Measurements from ENCODE around the gene AADAT. TPM values are rescaled to one million over a fixed set of nuclear protein-coding genes. Genes with fewer than 3 reads are reported as not detected.

Gene AADAT
- 10 to 100 TPM; 10.2 to 14.3 TPM for total RNA-seq
- polyA plus RNA-seq (ENCODE audit: insufficient read length in 2 of 2) = 10 to 100 TPM; 34.6 to 38.4 TPM
- long read RNA-seq, donor 1, partial matches to known transcripts = 5 of 9 reads
- long read RNA-seq, donor 1, other reads (novel, unspliced or antisense) = 0 of 9 reads
- long read RNA-seq, donor 2, partial matches to known transcripts = 0 of 3 reads
- long read RNA-seq, donor 2, other reads (novel, unspliced or antisense) = 0 of 3 reads
- long read RNA-seq, donor 3, partial matches to known transcripts = 0 of 4 reads
- long read RNA-seq, donor 3, other reads (novel, unspliced or antisense) = 0 of 4 reads
- long read RNA-seq, donor 4, partial matches to known transcripts = 0 of 1 reads
- long read RNA-seq, donor 4, other reads (novel, unspliced or antisense) = 0 of 1 reads

DNA sequence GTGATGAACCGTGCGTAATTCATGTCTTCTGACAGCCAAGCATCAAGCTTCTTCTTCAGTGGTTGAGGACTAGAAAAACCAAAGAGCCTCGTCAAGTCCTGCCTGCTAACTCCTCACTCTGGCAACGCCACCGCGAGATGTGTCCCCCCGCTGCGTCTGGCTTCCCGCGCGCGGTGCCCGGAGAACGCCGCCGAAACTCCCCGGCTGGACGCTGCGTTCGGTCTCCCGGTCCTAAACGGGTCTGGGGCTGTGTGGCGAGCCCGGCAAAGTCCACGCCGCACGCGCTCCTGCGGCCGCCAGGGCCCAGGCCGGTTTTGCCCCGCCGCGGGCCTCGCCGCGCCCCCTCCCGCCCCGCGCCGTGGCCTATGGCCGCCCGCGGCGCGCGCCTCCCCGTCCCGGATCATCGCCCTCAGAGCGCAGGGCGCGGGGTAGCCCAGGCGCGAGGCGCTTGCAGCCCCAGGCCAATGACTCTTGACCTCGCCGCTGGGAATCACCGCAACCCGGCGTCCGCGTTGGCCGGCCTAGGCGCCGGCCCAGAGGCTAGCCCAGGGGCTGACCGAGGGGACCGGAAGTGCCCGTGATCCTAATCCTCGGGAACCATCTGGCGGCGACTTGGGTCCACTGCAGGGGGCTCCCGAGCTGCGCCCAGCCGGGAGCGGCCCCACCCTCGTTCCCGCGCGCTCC is at the start of gene AADAT:
Gene AADAT (minus strand): TSS at position 289 of the 684 bp plus-strand sequence. CDS start 266 bp downstream, at position 23.
- under 1% methylated on average over 80 of the region's 80 CpGs for WGBS (ENCODE audit: insufficient coverage)
- Histone ChIP-seq H3K4me1 (ENCODE audit: control insufficient read depth, insufficient read depth, low read length) (peaks cover 13% of the 10 kb centered on the region), H3K36me3 (ENCODE audit: control insufficient read depth, insufficient read depth, low read length) (peaks cover 3% of the 10 kb centered on the region), H3K27ac (ENCODE audit: low read depth, low read length) (peak within 1 kb of the TSS; percentile 80), H3K9me3 (ENCODE audit: control insufficient read depth, insufficient read depth, low read length) (no peaks in the 10 kb centered on the region), H3K4me3 (ENCODE audit: low read depth, low read length) (peak within 1 kb of the TSS; percentile 63), H3K27me3 (ENCODE audit: control insufficient read depth, insufficient read depth, low read length) (no peaks in the 10 kb centered on the region)
- peak in 5 of 6 donors; percentile 40 to 93 (median 74) for DNase-seq (ENCODE audit: low read depth in 4 of 6, low spot score in 6 of 6)

DNA sequence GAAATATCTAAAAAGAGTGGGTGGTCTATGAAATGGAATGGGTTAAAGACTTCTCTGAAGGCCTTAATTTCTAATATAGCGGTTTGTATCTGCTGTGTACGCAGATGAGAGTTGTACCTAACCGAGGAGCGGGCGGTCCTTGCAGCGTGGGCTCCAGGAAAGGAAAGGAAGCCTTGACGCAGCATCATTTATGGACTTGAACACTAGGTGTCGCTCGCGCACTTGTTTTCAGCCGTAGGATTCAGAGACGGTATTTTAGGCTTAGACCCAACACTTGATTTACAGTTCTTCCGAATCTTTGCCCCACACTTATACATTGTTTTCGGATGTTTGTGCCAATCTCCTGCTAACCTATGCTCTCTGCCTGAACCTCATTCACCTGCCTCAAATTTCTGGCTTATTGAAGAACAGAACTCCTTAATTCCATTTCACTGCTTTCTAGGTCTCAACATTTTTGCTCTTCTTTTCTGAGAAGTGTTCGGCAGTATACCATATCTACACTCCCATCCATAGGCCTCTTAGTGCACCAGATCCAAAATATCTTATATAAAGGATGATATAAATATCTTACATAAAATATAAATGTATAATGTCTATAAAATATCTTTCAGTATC is 48.9 kb upstream of the AADAT start:
- H3K27me3 ChIP-seq (ENCODE audit: control insufficient read depth, insufficient read depth, low read length) = no peaks in the 10 kb centered on the region
- H3K4me3 ChIP-seq (ENCODE audit: low read depth, low read length) = no peak overlapping the region
- no peak overlapping the region for H3K27ac ChIP-seq (ENCODE audit: low read depth, low read length)
- H3K4me1 ChIP-seq (ENCODE audit: control insufficient read depth, insufficient read depth, low read length) = no peaks in the 10 kb centered on the region
- H3K9me3 ChIP-seq (ENCODE audit: control insufficient read depth, insufficient read depth, low read length) = no peaks in the 10 kb centered on the region
- 0% methylated on average over 13 of the region's 15 CpGs for WGBS (ENCODE audit: insufficient coverage)
- peak; percentile 73 to 96 (median 84) for DNase-seq (ENCODE audit: low read depth in 4 of 6, low spot score in 6 of 6)
- H3K36me3 ChIP-seq (ENCODE audit: control insufficient read depth, insufficient read depth, low read length) = no peaks in the 10 kb centered on the region

DNA sequence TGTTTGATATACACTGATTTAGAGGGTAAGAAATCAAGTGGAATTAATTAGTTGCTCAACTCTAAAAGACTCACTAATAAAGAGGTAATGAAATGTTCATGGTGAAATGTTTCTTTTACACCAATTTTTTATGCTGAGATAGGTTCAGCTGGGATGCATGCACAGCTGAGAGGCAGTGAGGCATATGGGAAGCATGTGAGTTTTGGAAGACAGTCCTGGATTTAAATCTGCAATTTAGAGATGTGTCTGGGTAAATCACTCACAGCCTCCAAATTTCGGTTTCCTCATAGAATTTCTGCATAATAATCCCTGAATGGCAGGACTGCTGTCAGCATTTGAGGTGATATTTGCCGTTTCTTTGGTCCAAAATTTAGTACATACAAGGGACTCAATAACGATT is 48.2 kb upstream of the AADAT start:
- no peak overlapping the region for H3K27ac ChIP-seq (ENCODE audit: low read depth, low read length)
- WGBS (ENCODE audit: insufficient coverage) = 80% methylated on average over 1 of the region's 3 CpGs
- peaks cover 4% of the 10 kb centered on the region for H3K9me3 ChIP-seq (ENCODE audit: control insufficient read depth, insufficient read depth, low read length)
- no peak overlapping the region for H3K4me3 ChIP-seq (ENCODE audit: low read depth, low read length)
- no peaks in the 10 kb centered on the region for H3K27me3 ChIP-seq (ENCODE audit: control insufficient read depth, insufficient read depth, low read length)
- DNase-seq (ENCODE audit: low read depth in 4 of 6, low spot score in 6 of 6) = peak in 2 of 6 donors; percentile 19 to 78
- H3K4me1 ChIP-seq (ENCODE audit: control insufficient read depth, insufficient read depth, low read length) = no peaks in the 10 kb centered on the region
- H3K36me3 ChIP-seq (ENCODE audit: control insufficient read depth, insufficient read depth, low read length) = no peaks in the 10 kb centered on the region

GRCh38 chr4:170137466-170137865 is 47.7 kb upstream of the AADAT start:
- DNase-seq (ENCODE audit: low read depth in 4 of 6, low spot score in 6 of 6) = no peak
- Histone ChIP-seq H3K27ac (ENCODE audit: low read depth, low read length) (no peak overlapping the region), H3K9me3 (ENCODE audit: control insufficient read depth, insufficient read depth, low read length) (peaks cover 8% of the 10 kb centered on the region), H3K4me1 (ENCODE audit: control insufficient read depth, insufficient read depth, low read length) (no peaks in the 10 kb centered on the region), H3K4me3 (ENCODE audit: low read depth, low read length) (no peak overlapping the region), H3K36me3 (ENCODE audit: control insufficient read depth, insufficient read depth, low read length) (no peaks in the 10 kb centered on the region), H3K27me3 (ENCODE audit: control insufficient read depth, insufficient read depth, low read length) (no peaks in the 10 kb centered on the region)
- 33% methylated on average over 2 of the region's 5 CpGs for WGBS (ENCODE audit: insufficient coverage)

- Histone ChIP-seq H3K4me1 (ENCODE audit: control insufficient read depth, insufficient read depth, low read length) (no peaks in the 10 kb centered on the region), H3K27ac (ENCODE audit: low read depth, low read length) (no peak overlapping the region), H3K4me3 (ENCODE audit: low read depth, low read length) (no peak overlapping the region), H3K9me3 (ENCODE audit: control insufficient read depth, insufficient read depth, low read length) (peaks cover 9% of the 10 kb centered on the region), H3K36me3 (ENCODE audit: control insufficient read depth, insufficient read depth, low read length) (no peaks in the 10 kb centered on the region), H3K27me3 (ENCODE audit: control insufficient read depth, insufficient read depth, low read length) (no peaks in the 10 kb centered on the region)
- DNase-seq (ENCODE audit: low read depth in 4 of 6, low spot score in 6 of 6) = no peak
- WGBS (ENCODE audit: insufficient coverage) = 80% methylated on average over 2 of the region's 2 CpGs
Measured at GRCh38 chr4:170134821-170135220, 45.1 kb upstream of the AADAT start.

DNA sequence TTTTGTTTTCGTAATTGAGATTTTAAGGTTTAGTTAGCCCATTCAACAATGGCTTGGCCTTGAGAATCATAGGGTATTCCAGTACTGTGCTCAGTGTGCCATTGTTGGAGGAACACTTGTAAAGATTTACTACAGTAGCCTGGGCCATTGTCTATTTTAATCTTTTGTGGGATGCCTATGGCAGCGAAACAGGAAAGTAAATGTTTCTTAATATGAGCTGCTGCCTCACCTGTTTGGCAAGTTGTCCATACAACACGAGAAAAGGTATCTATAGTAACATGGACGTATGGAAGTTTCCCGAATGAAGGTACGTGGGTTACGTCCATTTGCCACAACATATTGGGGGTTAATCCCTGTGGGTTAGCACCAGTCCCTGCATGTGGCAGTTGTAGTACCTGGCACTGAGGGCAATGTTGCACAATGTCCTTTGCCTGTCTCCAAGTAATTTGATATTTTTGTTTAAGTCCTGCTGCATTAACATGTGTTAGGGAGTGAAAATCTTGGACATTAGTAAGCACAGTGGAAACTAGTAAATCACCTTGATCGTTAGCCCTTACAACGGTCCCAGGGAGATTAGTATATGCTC is 38.6 kb upstream of the AADAT start:
- Histone ChIP-seq H3K9me3 (ENCODE audit: control insufficient read depth, insufficient read depth, low read length) (peaks cover 9% of the 10 kb centered on the region), H3K4me1 (ENCODE audit: control insufficient read depth, insufficient read depth, low read length) (no peaks in the 10 kb centered on the region), H3K4me3 (ENCODE audit: low read depth, low read length) (no peak overlapping the region), H3K27ac (ENCODE audit: low read depth, low read length) (no peak overlapping the region), H3K27me3 (ENCODE audit: control insufficient read depth, insufficient read depth, low read length) (no peaks in the 10 kb centered on the region), H3K36me3 (ENCODE audit: control insufficient read depth, insufficient read depth, low read length) (no peaks in the 10 kb centered on the region)
- DNase-seq (ENCODE audit: low read depth in 4 of 6, low spot score in 6 of 6) = no peak
- WGBS (ENCODE audit: insufficient coverage) = 92% methylated on average over 8 of the region's 9 CpGs

DNA sequence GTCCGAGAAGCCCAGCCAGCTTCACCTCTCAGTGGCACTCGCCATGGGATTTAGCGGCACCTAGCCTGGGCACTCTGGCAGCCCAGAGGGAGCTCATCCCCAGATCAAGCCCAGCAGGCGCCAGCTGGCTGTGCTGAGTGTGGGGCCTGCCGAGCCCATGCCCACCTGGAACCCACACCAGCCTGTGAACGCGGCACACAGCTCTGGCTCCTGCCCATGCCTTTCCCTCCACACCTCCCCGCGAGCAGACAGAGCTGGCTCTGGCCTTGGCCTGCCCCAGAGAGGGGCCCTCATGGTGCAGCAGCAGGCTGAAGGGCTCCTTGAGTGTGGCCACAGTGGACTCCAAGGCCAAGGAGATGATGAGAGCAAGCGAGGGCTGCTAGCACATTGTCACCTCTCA is 38.0 kb upstream of the AADAT start:
- Histone ChIP-seq H3K27me3 (ENCODE audit: control insufficient read depth, insufficient read depth, low read length) (no peaks in the 10 kb centered on the region), H3K36me3 (ENCODE audit: control insufficient read depth, insufficient read depth, low read length) (no peaks in the 10 kb centered on the region), H3K4me3 (ENCODE audit: low read depth, low read length) (no peak overlapping the region), H3K9me3 (ENCODE audit: control insufficient read depth, insufficient read depth, low read length) (peaks cover 4% of the 10 kb centered on the region), H3K4me1 (ENCODE audit: control insufficient read depth, insufficient read depth, low read length) (no peaks in the 10 kb centered on the region), H3K27ac (ENCODE audit: low read depth, low read length) (no peak overlapping the region)
- DNase-seq (ENCODE audit: low read depth in 4 of 6, low spot score in 6 of 6) = no peak
- 91% methylated on average over 8 of the region's 10 CpGs for WGBS (ENCODE audit: insufficient coverage)

GRCh38 chr4:170124406-170124805 is 34.6 kb upstream of the AADAT start:
- Histone ChIP-seq H3K36me3 (ENCODE audit: control insufficient read depth, insufficient read depth, low read length) (no peaks in the 10 kb centered on the region), H3K27me3 (ENCODE audit: control insufficient read depth, insufficient read depth, low read length) (no peaks in the 10 kb centered on the region), H3K27ac (ENCODE audit: low read depth, low read length) (no peak overlapping the region), H3K4me1 (ENCODE audit: control insufficient read depth, insufficient read depth, low read length) (no peaks in the 10 kb centered on the region), H3K9me3 (ENCODE audit: control insufficient read depth, insufficient read depth, low read length) (no peaks in the 10 kb centered on the region), H3K4me3 (ENCODE audit: low read depth, low read length) (no peak overlapping the region)
- DNase-seq (ENCODE audit: low read depth in 4 of 6, low spot score in 6 of 6) = peak in 1 of 6 donors; percentile 40

DNA sequence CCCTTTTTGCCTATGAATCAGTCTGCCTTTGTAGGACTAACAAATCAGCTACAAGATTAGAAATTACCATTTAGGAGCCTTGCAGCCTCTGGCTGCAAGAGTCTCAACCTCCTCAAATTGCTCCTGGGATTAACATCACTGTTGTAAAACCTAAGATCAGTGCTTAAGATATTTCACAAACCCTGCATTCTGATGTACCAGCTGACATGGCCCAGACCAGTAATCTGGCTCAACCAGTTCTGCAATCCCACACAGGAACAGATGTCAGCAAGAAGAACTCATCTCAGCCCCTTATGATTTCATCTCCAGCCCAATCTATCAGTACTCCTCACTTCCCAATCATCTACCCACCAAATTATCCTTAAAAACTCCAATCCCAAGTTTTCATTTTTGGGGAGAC is 32.5 kb upstream of the AADAT start:
- no peaks in the 10 kb centered on the region for H3K9me3 ChIP-seq (ENCODE audit: control insufficient read depth, insufficient read depth, low read length)
- no peaks in the 10 kb centered on the region for H3K4me1 ChIP-seq (ENCODE audit: control insufficient read depth, insufficient read depth, low read length)
- H3K27ac ChIP-seq (ENCODE audit: low read depth, low read length) = no peak overlapping the region
- no peak for DNase-seq (ENCODE audit: low read depth in 4 of 6, low spot score in 6 of 6)
- H3K27me3 ChIP-seq (ENCODE audit: control insufficient read depth, insufficient read depth, low read length) = no peaks in the 10 kb centered on the region
- no peaks in the 10 kb centered on the region for H3K36me3 ChIP-seq (ENCODE audit: control insufficient read depth, insufficient read depth, low read length)
- H3K4me3 ChIP-seq (ENCODE audit: low read depth, low read length) = no peak overlapping the region
